GM12878 (cell line): ENCODE data around the gene RCVRN. TPM values are rescaled to one million over a fixed set of nuclear protein-coding genes. Genes with fewer than 3 reads are reported as not detected.

ENCODE experiments used
- ATAC-seq: fragments of 200-7000 bp; cut with Tn5 transposase; 3 replicates; pipeline ENCODE4 v1.9.1; 2020; ENCODE audit warnings: mild to moderate bottlenecking, moderate library complexity
- BruUV-seq: library from RNA; stranded (reverse); fragments of 400-500 nt; replicated peaks from 2 replicates; lab custom pipeline; 2021; lab: Mats Ljungman, UMichigan
- CTCF ChIA-PET: fragments of 300-600 bp; sonication (Branson Sonifier 250); formaldehyde crosslinking; extraction: SDS; loops from one replicate; lab custom pipeline; 2021; ENCODE audit warnings: inconsistent platforms; lab: Yijun Ruan, JAX
- POLR2A ChIA-PET: fragments of 350-600 bp; formaldehyde crosslinking; extraction: SDS; loops from one replicate; lab custom pipeline; 2021; ENCODE audit warnings: inconsistent platforms; lab: Charles Lee
- RAD21 ChIA-PET: fragments of 300-600 bp; sonication (Branson Sonifier 250); formaldehyde crosslinking; loops from one replicate; lab custom pipeline; 2023; ENCODE audit warnings: antibody characterized with exemption; ENCODE audit not compliant: unreplicated experiment; lab: Charles Lee
- SMC1A ChIA-PET: fragments of 300-600 bp; sonication (Branson Sonifier 250); formaldehyde crosslinking; loops from one replicate; lab custom pipeline; 2023; ENCODE audit not compliant: unreplicated experiment, uncharacterized antibody; lab: Charles Lee
- DNase-seq: peaks from one replicate; pipeline ENCODE4 v3.0.0-alpha.2; 2011; ENCODE audit warnings: low read depth, low spot score
- FAIRE-seq: peaks from 3 replicates; lab custom pipeline; 2011; peaks lifted over from hg19 to GRCh38; lab: Jason Lieb, UNC
- H2AFZ ChIP-seq: 2 replicates; pipeline ENCODE4 v1.6.0; 2011; ENCODE audit warnings: low read depth, low read length, control low read depth; ENCODE audit not compliant: control insufficient read depth
- H3K27ac ChIP-seq: 2 replicates; pipeline ENCODE4 v1.5.1; 2011; ENCODE audit warnings: control low read depth; ENCODE audit not compliant: control insufficient read depth, insufficient read depth
- H3K27me3 ChIP-seq, 2 experiments: replicated peaks in 1 of 2; 2 replicates each; pipeline versions ENCODE4 v1.6.0 to v1.6.1; 2011; ENCODE audit warnings: low read length in 1 of 2; ENCODE audit not compliant: control insufficient read depth in 2 of 2, insufficient read depth in 2 of 2
- H3K36me3 ChIP-seq, 2 experiments: 2 replicates each; pipeline ENCODE4 v1.5.1; 2011; ENCODE audit warnings: low read length in 1 of 2; ENCODE audit not compliant: control insufficient read depth in 2 of 2, insufficient read depth in 2 of 2
- H3K4me1 ChIP-seq: 2 replicates; pipeline ENCODE4 v1.6.1; 2011; ENCODE audit warnings: mild to moderate bottlenecking, low read length, moderate library complexity, mixed read lengths; ENCODE audit not compliant: control insufficient read depth, insufficient read depth
- H3K4me2 ChIP-seq: 2 replicates; pipeline ENCODE4 v1.6.0; 2011; ENCODE audit warnings: control low read depth; ENCODE audit not compliant: control insufficient read depth, insufficient read depth
- H3K4me3 ChIP-seq: fragments of 200-600 bp; sonication (generic); 2 replicates; pipeline ENCODE4 v1.5.1; 2016
- H3K79me2 ChIP-seq: 2 replicates; pipeline ENCODE4 v1.6.0; 2011; ENCODE audit warnings: low read length; ENCODE audit not compliant: control insufficient read depth, insufficient read depth
- H3K9ac ChIP-seq: 2 replicates; pipeline ENCODE4 v1.8.0; 2011; ENCODE audit warnings: low read length, control low read depth, mixed read lengths; ENCODE audit not compliant: control insufficient read depth, insufficient read depth
- H3K9me3 ChIP-seq: replicated peaks from 3 replicates; pipeline ENCODE4 v1.5.1; 2011; ENCODE audit warnings: mild to moderate bottlenecking, low read length; ENCODE audit not compliant: control insufficient read depth, insufficient read depth
- H4K20me1 ChIP-seq: 2 replicates; pipeline ENCODE4 v1.6.0; 2011; ENCODE audit not compliant: control insufficient read depth, insufficient read depth
- BHLHE40 ChIP-seq, 2 experiments: fragments of 450-650 bp in 1 of 2; IDR thresholded peaks; 2 replicates each; pipeline ENCODE4 v1.6.1; 2011 to 2017; ENCODE audit warnings: low read depth in 2 of 2, borderline replicate concordance in 1 of 2, improper control_type of control experiment in 1 of 2, low read length in 1 of 2, mild to moderate bottlenecking in 1 of 2
- CBX3 ChIP-seq: fragments of 200-600 bp; sonication (generic); IDR thresholded peaks from 2 replicates; pipeline ENCODE4 v1.6.1; 2016; ENCODE audit warnings: low read depth, borderline replicate concordance
- CHD1 ChIP-seq: IDR thresholded peaks from 2 replicates; pipeline ENCODE4 v1.6.1; 2012; ENCODE audit warnings: low read depth, low read length, improper control_type of control experiment
- CREM ChIP-seq: IDR thresholded peaks from 2 replicates; pipeline ENCODE4 v1.6.1; 2014; ENCODE audit warnings: antibody characterized with exemption, low read depth
- EGR1 ChIP-seq, 2 experiments: IDR thresholded peaks; 1 replicate in 1 of 2; 2 replicates in 1 of 2; pipeline ENCODE4 v1.6.1; 2011 to 2012; ENCODE audit warnings: low read depth in 2 of 2, low read length in 2 of 2, borderline replicate concordance in 1 of 2, mild to moderate bottlenecking in 1 of 2, moderate library complexity in 1 of 2
- FOS ChIP-seq: IDR thresholded peaks from 3 replicates; pipeline ENCODE4 v1.6.1; 2011; ENCODE audit warnings: borderline replicate concordance; ENCODE audit not compliant: insufficient read length; ENCODE audit errors: extremely low read depth
- FOXK2 ChIP-seq: fragments of 450-650 bp; IDR thresholded peaks from 2 replicates; pipeline ENCODE4 v1.6.1; 2017; ENCODE audit warnings: mild to moderate bottlenecking, moderate library complexity
- HDAC2 ChIP-seq: fragments of 200-600 bp; sonication (generic); IDR thresholded peaks from 2 replicates; pipeline ENCODE4 v1.6.1; 2017
- HDGF ChIP-seq: fragments of 450-650 bp; IDR thresholded peaks from 2 replicates; pipeline ENCODE4 v1.6.1; 2016; ENCODE audit warnings: antibody characterized with exemption
- IKZF1 ChIP-seq: fragments of 450-650 bp; conservative IDR thresholded peaks from 2 replicates; pipeline ENCODE4 v1.6.1; 2017; ENCODE audit warnings: antibody characterized with exemption, mild to moderate bottlenecking
- JUNB ChIP-seq: IDR thresholded peaks from 2 replicates; pipeline ENCODE4 v1.6.1; 2016; ENCODE audit warnings: antibody characterized with exemption, mild to moderate bottlenecking
- NR2C2 ChIP-seq: IDR thresholded peaks from 2 replicates; pipeline ENCODE4 v1.6.1; 2011; ENCODE audit warnings: borderline replicate concordance, low read depth; ENCODE audit not compliant: control insufficient read depth, insufficient read length
- RB1 ChIP-seq: fragments of 450-650 bp; formaldehyde crosslinking; IDR thresholded peaks from 2 replicates; pipeline ENCODE4 v1.6.1; 2017; ENCODE audit warnings: mild to moderate bottlenecking, borderline replicate concordance
- WRNIP1 ChIP-seq: IDR thresholded peaks from 2 replicates; pipeline ENCODE4 v1.6.1; 2011; ENCODE audit warnings: low read depth, low read length, improper control_type of control experiment, borderline replicate concordance
- WGBS: methylation state at CpG from one replicate; pipeline ENCODE4 v1.1.6; 2016; ENCODE audit warnings: low lambda C conversion rate; ENCODE audit not compliant: insufficient replicate concordance, insufficient coverage; ENCODE audit errors: missing lambda C conversion rate; 5-methylcytosine and 5-hydroxymethylcytosine counted together
- in situ Hi-C: fragments of 300-500 bp; cut with MboI; formaldehyde crosslinking; loops from 9 replicates; pipeline ENCODE4 v1.14.3; 2018; ENCODE audit warnings: mixed read lengths
- intact Hi-C: fragments of 100-400 bp; cut with micrococcal nuclease; formaldehyde crosslinking; loops from one replicate; pipeline ENCODE4 v1.14.2; 2022; ENCODE audit not compliant: unreplicated experiment
- polyA plus RNA-seq, 11 experiments: library from polyadenylated mRNA; depleted of rRNA in 4 of 11; unstranded in 6 of 11; stranded (reverse) in 5 of 11; fragments of >200 nt; fragmentation: Nextera tagmentation in 4 of 11; fragmentation: Illumina TruSeq in 1 of 11; extraction: Ambion mirVana in 4 of 11; extraction: Trizol in 1 of 11; gene quantifications; 1 replicate in 1 of 11; 2 replicates in 10 of 11; pipeline versions ENCODE4 v1.2.1 to v1.2.3, GENCODE V29; 2011 to 2016; ENCODE audit warnings: inconsistent platforms in 2 of 11, missing spikeins in 2 of 11, low read depth in 1 of 11
- total RNA-seq, 4 experiments: library from RNA; depleted of rRNA in 3 of 4; stranded (reverse); fragments of >200 nt in 3 of 4; fragmentation: Illumina TruSeq in 1 of 4; extraction: Trizol in 1 of 4; gene quantifications; 2 replicates each; pipeline versions ENCODE4 v1.2.1 to v1.2.3, GENCODE V29; 2013 to 2021
- TF ChIP-seq, protein P1 (sequence below): IDR thresholded peaks from 2 replicates; pipeline ENCODE4 v1.6.1; 2012; ENCODE audit warnings: mild to moderate bottlenecking, low read depth, low read length
- TF ChIP-seq, protein P2 (sequence below): IDR thresholded peaks from 2 replicates; pipeline ENCODE4 v1.6.1; 2011; ENCODE audit warnings: low read depth, mild to moderate bottlenecking, low read length, moderate library complexity, borderline replicate concordance; ENCODE audit errors: extremely low read depth
- TF ChIP-seq, protein P3 (sequence below): fragments of 450-650 bp; IDR thresholded peaks from 2 replicates; pipeline ENCODE4 v1.6.1; 2017; ENCODE audit warnings: mild to moderate bottlenecking

Gene RCVRN
- total and polyA plus RNA-seq, 10 of the 15 experiments (the other 5 are each of a cell fraction or from before 2014, with no cell fraction given) = 0.07 to 0.23 (median 0.14) TPM; not detected in 6

GRCh38 chr17:9862220-9862619, 42.9 kb downstream of the RCVRN start (continued):
- TF ChIP-seq, protein P1, sequence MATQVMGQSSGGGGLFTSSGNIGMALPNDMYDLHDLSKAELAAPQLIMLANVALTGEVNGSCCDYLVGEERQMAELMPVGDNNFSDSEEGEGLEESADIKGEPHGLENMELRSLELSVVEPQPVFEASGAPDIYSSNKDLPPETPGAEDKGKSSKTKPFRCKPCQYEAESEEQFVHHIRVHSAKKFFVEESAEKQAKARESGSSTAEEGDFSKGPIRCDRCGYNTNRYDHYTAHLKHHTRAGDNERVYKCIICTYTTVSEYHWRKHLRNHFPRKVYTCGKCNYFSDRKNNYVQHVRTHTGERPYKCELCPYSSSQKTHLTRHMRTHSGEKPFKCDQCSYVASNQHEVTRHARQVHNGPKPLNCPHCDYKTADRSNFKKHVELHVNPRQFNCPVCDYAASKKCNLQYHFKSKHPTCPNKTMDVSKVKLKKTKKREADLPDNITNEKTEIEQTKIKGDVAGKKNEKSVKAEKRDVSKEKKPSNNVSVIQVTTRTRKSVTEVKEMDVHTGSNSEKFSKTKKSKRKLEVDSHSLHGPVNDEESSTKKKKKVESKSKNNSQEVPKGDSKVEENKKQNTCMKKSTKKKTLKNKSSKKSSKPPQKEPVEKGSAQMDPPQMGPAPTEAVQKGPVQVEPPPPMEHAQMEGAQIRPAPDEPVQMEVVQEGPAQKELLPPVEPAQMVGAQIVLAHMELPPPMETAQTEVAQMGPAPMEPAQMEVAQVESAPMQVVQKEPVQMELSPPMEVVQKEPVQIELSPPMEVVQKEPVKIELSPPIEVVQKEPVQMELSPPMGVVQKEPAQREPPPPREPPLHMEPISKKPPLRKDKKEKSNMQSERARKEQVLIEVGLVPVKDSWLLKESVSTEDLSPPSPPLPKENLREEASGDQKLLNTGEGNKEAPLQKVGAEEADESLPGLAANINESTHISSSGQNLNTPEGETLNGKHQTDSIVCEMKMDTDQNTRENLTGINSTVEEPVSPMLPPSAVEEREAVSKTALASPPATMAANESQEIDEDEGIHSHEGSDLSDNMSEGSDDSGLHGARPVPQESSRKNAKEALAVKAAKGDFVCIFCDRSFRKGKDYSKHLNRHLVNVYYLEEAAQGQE = no peak
- TF ChIP-seq HDAC2 (no peak), NR2C2 (no peak)

DNA sequence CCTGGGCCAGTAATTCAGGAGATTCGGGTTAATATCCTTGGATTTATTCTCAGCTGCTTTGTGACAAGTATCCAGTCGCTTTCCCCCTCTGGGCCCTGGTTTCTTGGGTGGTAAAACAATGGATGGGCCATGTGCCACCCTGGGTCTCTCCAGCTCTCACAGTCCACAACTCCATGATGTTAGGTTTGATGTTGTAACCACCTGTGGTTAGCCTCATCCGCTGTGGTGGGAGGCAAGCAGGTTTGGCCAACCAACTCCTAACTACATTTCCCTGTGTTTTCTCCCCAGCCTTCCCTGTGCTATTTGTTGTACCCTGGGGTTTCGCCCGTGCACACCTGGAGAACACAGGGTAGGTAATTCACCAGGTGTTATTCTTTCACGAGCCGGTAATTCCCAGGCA, 44.2 kb downstream of the RCVRN start:
- 45% methylated on average over 7 of the region's 7 CpGs for WGBS
- ATAC-seq = no peak
- RAD21 ChIA-PET = no interaction called here
- Histone ChIP-seq H3K4me2 (no peak overlapping the region), H3K4me3 (no peak overlapping the region), H3K4me1 (no peaks in the 10 kb centered on the region), H3K9me3 (no peaks in the 10 kb centered on the region; the same call in 2 of the 3 replicates), H3K27ac (no peak overlapping the region), H3K9ac (no peak overlapping the region), H3K27me3 (no peaks in the 10 kb centered on the region), H2AFZ (no peak overlapping the region), H3K36me3 (no peaks in the 10 kb centered on the region), H3K79me2 (no peaks in the 10 kb centered on the region), H4K20me1 (no peaks in the 10 kb centered on the region)
- POLR2A ChIA-PET = no interaction called here
- intact Hi-C loops = no loop called here
- no TSS peak for BruUV-seq
- DNase-seq = no peak
- no peak for FAIRE-seq
- CTCF ChIA-PET = no interaction called here
- SMC1A ChIA-PET = no interaction called here
- in situ Hi-C loops = no loop called here
- TF ChIP-seq WRNIP1 (no peak), IKZF1 (no peak), FOS (no peak), FOXK2 (no peak), CHD1 (no peak), CBX3 (no peak), HDGF (no peak), JUNB (no peak), RB1 (no peak), EGR1 (IDR thresholded peaks at IDR 0.05; ENCODE audit: borderline replicate concordance in 1 of 2, low read depth in 2 of 2, low read length in 2 of 2) (no peak), BHLHE40 (IDR thresholded peaks at IDR 0.05; ENCODE audit: borderline replicate concordance in 1 of 2, low read depth in 2 of 2, low read length in 1 of 2) (no peak), CREM (no peak)
- TF ChIP-seq, protein P2, sequence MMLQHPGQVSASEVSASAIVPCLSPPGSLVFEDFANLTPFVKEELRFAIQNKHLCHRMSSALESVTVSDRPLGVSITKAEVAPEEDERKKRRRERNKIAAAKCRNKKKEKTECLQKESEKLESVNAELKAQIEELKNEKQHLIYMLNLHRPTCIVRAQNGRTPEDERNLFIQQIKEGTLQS = no peak
- TF ChIP-seq, protein P3, sequence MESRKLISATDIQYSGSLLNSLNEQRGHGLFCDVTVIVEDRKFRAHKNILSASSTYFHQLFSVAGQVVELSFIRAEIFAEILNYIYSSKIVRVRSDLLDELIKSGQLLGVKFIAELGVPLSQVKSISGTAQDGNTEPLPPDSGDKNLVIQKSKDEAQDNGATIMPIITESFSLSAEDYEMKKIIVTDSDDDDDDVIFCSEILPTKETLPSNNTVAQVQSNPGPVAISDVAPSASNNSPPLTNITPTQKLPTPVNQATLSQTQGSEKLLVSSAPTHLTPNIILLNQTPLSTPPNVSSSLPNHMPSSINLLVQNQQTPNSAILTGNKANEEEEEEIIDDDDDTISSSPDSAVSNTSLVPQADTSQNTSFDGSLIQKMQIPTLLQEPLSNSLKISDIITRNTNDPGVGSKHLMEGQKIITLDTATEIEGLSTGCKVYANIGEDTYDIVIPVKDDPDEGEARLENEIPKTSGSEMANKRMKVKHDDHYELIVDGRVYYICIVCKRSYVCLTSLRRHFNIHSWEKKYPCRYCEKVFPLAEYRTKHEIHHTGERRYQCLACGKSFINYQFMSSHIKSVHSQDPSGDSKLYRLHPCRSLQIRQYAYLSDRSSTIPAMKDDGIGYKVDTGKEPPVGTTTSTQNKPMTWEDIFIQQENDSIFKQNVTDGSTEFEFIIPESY = no peak
